ENCODE measurements around the gene HOXB6. TPM values are rescaled to one million over a fixed set of nuclear protein-coding genes. Genes with fewer than 3 reads are reported as not detected.

The HOXB6 gene
- total RNA-seq, 2 donors from 2014 or later, result not detected

DNA sequence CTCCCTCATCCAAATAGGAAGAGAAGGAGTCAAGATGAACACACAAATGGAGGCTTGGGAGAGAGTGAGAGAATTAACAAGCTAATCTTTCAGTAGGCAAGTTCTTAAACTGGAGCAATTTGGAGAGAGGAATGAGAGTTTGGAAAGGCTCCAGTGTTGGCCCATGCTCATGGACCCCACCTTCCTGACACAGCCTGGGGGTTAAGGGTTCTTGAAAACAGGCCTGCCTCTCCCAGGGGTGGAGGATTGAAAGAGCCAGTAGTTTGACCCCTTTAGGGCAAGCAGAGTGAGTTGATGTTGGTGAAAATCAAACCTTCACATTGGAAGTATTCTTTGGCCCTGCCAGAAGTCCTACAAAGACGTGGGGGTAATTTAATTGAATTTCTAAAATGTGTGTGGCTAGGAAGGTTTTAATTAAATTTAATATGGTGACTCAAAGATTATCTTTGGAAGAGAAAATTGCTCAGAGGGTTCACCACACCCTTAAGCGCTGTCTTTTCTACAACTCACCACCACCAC is 20.5 kb downstream of the HOXB6 start:
- 14 to 33% methylated on average over 1 to 2 of the region's 2 CpGs for WGBS, 2 experiments (ENCODE audit: insufficient coverage in 1 of 2, insufficient read length in 1 of 2)
- Histone ChIP-seq H3K9ac (ENCODE audit: extremely low read depth, low read length, poor library complexity, severe bottlenecking) (no peak overlapping the region), H3K9me3 (ENCODE audit: control insufficient read depth, low read length) (no peaks in the 10 kb centered on the region), H3K27ac (ENCODE audit: low read depth, low read length) (no peak overlapping the region), H3K4me3 (ENCODE audit: low read length) (no peak overlapping the region), H3K4me1 (ENCODE audit: control insufficient read depth, insufficient read depth, low read length) (peaks cover 3% of the 10 kb centered on the region), H3K36me3 (ENCODE audit: control insufficient read depth, insufficient read depth, low read length) (no peaks in the 10 kb centered on the region), H3K27me3 (ENCODE audit: control insufficient read depth, insufficient read depth, low read length, poor library complexity, severe bottlenecking) (peaks cover 100% of the 10 kb centered on the region)
- H3K36me3 Mint-ChIP-seq (ENCODE audit: low read depth), result no peaks in the 10 kb centered on the region
- peaks cover 100% of the 10 kb centered on the region for H3K27me3 Mint-ChIP-seq (ENCODE audit: insufficient read depth)
- no peaks in the 10 kb centered on the region for H3K9me3 Mint-ChIP-seq
- TF ChIP-seq, protein P1, sequence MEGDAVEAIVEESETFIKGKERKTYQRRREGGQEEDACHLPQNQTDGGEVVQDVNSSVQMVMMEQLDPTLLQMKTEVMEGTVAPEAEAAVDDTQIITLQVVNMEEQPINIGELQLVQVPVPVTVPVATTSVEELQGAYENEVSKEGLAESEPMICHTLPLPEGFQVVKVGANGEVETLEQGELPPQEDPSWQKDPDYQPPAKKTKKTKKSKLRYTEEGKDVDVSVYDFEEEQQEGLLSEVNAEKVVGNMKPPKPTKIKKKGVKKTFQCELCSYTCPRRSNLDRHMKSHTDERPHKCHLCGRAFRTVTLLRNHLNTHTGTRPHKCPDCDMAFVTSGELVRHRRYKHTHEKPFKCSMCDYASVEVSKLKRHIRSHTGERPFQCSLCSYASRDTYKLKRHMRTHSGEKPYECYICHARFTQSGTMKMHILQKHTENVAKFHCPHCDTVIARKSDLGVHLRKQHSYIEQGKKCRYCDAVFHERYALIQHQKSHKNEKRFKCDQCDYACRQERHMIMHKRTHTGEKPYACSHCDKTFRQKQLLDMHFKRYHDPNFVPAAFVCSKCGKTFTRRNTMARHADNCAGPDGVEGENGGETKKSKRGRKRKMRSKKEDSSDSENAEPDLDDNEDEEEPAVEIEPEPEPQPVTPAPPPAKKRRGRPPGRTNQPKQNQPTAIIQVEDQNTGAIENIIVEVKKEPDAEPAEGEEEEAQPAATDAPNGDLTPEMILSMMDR (conservative IDR thresholded peaks at IDR 0.05), result no peak
- H3K4me1 Mint-ChIP-seq, result peaks cover 7% of the 10 kb centered on the region
- no peak overlapping the region for H3K27ac Mint-ChIP-seq
- no peak for DNase-seq
- H3K4me3 Mint-ChIP-seq, result no peak overlapping the region

GRCh38 chr17:48583708-48584222 is 21.0 kb downstream of the HOXB6 start:
- H3K4me1 Mint-ChIP-seq, result peaks cover 9% of the 10 kb centered on the region
- H3K9ac ChIP-seq (ENCODE audit: extremely low read depth, low read length, poor library complexity, severe bottlenecking), result no peak overlapping the region

DNA sequence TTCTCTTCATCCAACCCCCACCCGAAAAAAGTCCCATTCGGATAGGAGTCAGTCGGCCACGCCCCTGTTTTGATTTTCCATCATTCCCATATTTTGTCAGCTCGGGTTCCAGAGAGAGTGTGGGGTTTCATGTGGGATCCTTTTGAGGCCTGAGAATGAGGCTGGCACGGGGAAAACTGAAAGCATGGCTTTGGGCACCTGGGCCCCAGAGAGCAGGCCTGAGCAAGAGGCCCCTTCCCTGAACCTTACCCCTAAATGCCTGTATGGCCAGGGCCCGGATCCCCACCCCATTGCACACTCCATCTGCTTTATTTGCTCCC is 22.1 kb downstream of the HOXB6 start:
- peaks cover 3% of the 10 kb centered on the region for H3K4me1 ChIP-seq (ENCODE audit: control insufficient read depth, insufficient read depth, low read length)
- no peak overlapping the region for H3K4me3 Mint-ChIP-seq
- peaks cover 12% of the 10 kb centered on the region for H3K4me1 Mint-ChIP-seq
- H3K9me3 ChIP-seq (ENCODE audit: control insufficient read depth, low read length), result no peaks in the 10 kb centered on the region
- TF ChIP-seq, protein P1 (conservative IDR thresholded peaks at IDR 0.05), result no peak
- no peaks in the 10 kb centered on the region for H3K36me3 ChIP-seq (ENCODE audit: control insufficient read depth, insufficient read depth, low read length)
- WGBS, 2 experiments (ENCODE audit: insufficient coverage in 1 of 2, insufficient read length in 1 of 2), result 20% methylated on average over 7 of the region's 7 CpGs; no CpG with 5 or more reads in 1 of the 2 experiments
- no peaks in the 10 kb centered on the region for H3K9me3 Mint-ChIP-seq
- peaks cover 99% of the 10 kb centered on the region for H3K27me3 ChIP-seq (ENCODE audit: control insufficient read depth, insufficient read depth, low read length, poor library complexity, severe bottlenecking)
- no peak for DNase-seq
- no peak overlapping the region for H3K27ac Mint-ChIP-seq
- no peaks in the 10 kb centered on the region for H3K36me3 Mint-ChIP-seq (ENCODE audit: low read depth)
- peaks cover 98% of the 10 kb centered on the region for H3K27me3 Mint-ChIP-seq (ENCODE audit: insufficient read depth)
- no peak overlapping the region for H3K9ac ChIP-seq (ENCODE audit: extremely low read depth, low read length, poor library complexity, severe bottlenecking)
- H3K4me3 ChIP-seq (ENCODE audit: low read length), result no peak overlapping the region
- H3K27ac ChIP-seq (ENCODE audit: low read depth, low read length), result no peak overlapping the region

More at GRCh38 chr17:48583708-48584222, 21.0 kb downstream of the HOXB6 start:
- Mint-ChIP-seq H3K27ac (no peak overlapping the region), H3K27me3 (ENCODE audit: insufficient read depth) (peaks cover 100% of the 10 kb centered on the region), H3K4me3 (no peak overlapping the region), H3K9me3 (no peaks in the 10 kb centered on the region), H3K36me3 (ENCODE audit: low read depth) (no peaks in the 10 kb centered on the region)
- no peaks in the 10 kb centered on the region for H3K9me3 ChIP-seq (ENCODE audit: control insufficient read depth, low read length)
- TF ChIP-seq, protein P1 (conservative IDR thresholded peaks at IDR 0.05), result no peak
- H3K36me3 ChIP-seq (ENCODE audit: control insufficient read depth, insufficient read depth, low read length), result no peaks in the 10 kb centered on the region
- peaks cover 100% of the 10 kb centered on the region for H3K27me3 ChIP-seq (ENCODE audit: control insufficient read depth, insufficient read depth, low read length, poor library complexity, severe bottlenecking)
- 27 to 36% methylated on average over 2 to 3 of the region's 3 CpGs for whole genome bisulfite sequencing, 2 experiments (ENCODE audit: insufficient coverage in 1 of 2, insufficient read length in 1 of 2)
- no peak for DNase-seq
- no peak overlapping the region for H3K4me3 ChIP-seq (ENCODE audit: low read length)
- H3K4me1 ChIP-seq (ENCODE audit: control insufficient read depth, insufficient read depth, low read length), result peaks cover 3% of the 10 kb centered on the region
- H3K27ac ChIP-seq (ENCODE audit: low read depth, low read length), result no peak overlapping the region

Measured in endodermal cell (in vitro differentiated cells).